ENCODE results near the gene CDC14A. TPM values are rescaled to one million over a fixed set of nuclear protein-coding genes. Genes with fewer than 3 reads are reported as not detected.

CDC14A gene
- total RNA-seq, 1 donor from 2014 or later = 12.9 TPM

GRCh38 chr1:100344774-100345173 lies 7.5 kb upstream of the CDC14A start:
- no peak for TF ChIP-seq CTCF (IDR thresholded peaks at IDR 0.05; ENCODE audit: unreplicated experiment)
- no peaks in the 10 kb centered on the region for H3K36me3 Mint-ChIP-seq (ENCODE audit: low read depth, unreplicated experiment)
- H3K27ac Mint-ChIP-seq (ENCODE audit: unreplicated experiment) = no peak overlapping the region
- H3K4me1 Mint-ChIP-seq (ENCODE audit: unreplicated experiment) = peaks cover 4% of the 10 kb centered on the region
- no peaks in the 10 kb centered on the region for H3K9me3 Mint-ChIP-seq (ENCODE audit: unreplicated experiment)
- no peak for DNase-seq (ENCODE audit: low spot score)
- no peak overlapping the region for H3K4me3 Mint-ChIP-seq (ENCODE audit: unreplicated experiment)
- H3K27me3 Mint-ChIP-seq (ENCODE audit: unreplicated experiment) = peaks cover 1% of the 10 kb centered on the region

- no peak for DNase-seq (ENCODE audit: low spot score)
- H3K4me1 Mint-ChIP-seq (ENCODE audit: unreplicated experiment) = peaks cover 6% of the 10 kb centered on the region
- H3K36me3 Mint-ChIP-seq (ENCODE audit: low read depth, unreplicated experiment) = no peaks in the 10 kb centered on the region
- no peak overlapping the region for H3K4me3 Mint-ChIP-seq (ENCODE audit: unreplicated experiment)
- H3K27ac Mint-ChIP-seq (ENCODE audit: unreplicated experiment) = no peak overlapping the region
- H3K27me3 Mint-ChIP-seq (ENCODE audit: unreplicated experiment) = peaks cover 3% of the 10 kb centered on the region
- no peaks in the 10 kb centered on the region for H3K9me3 Mint-ChIP-seq (ENCODE audit: unreplicated experiment)
- no peak for TF ChIP-seq CTCF (IDR thresholded peaks at IDR 0.05; ENCODE audit: unreplicated experiment)
Measured at GRCh38 chr1:100346387-100346786, 5.9 kb upstream of the CDC14A start.

- Mint-ChIP-seq H3K36me3 (ENCODE audit: low read depth, unreplicated experiment) (no peaks in the 10 kb centered on the region), H3K9me3 (ENCODE audit: unreplicated experiment) (no peaks in the 10 kb centered on the region), H3K4me1 (ENCODE audit: unreplicated experiment) (peaks cover 12% of the 10 kb centered on the region), H3K27me3 (ENCODE audit: unreplicated experiment) (peaks cover 10% of the 10 kb centered on the region), H3K4me3 (ENCODE audit: unreplicated experiment) (no peak overlapping the region), H3K27ac (ENCODE audit: unreplicated experiment) (no peak overlapping the region)
- no peak for DNase-seq (ENCODE audit: low spot score)
- TF ChIP-seq CTCF (IDR thresholded peaks at IDR 0.05; ENCODE audit: unreplicated experiment) = no peak
Measured at GRCh38 chr1:100347009-100347966, 5.0 kb upstream of the CDC14A start.

- H3K27me3 Mint-ChIP-seq (ENCODE audit: unreplicated experiment) = peaks cover 19% of the 10 kb centered on the region
- TF ChIP-seq CTCF (IDR thresholded peaks at IDR 0.05; ENCODE audit: unreplicated experiment) = no peak
- no peak overlapping the region for H3K27ac Mint-ChIP-seq (ENCODE audit: unreplicated experiment)
- H3K9me3 Mint-ChIP-seq (ENCODE audit: unreplicated experiment) = no peaks in the 10 kb centered on the region
- peaks cover 20% of the 10 kb centered on the region for H3K4me1 Mint-ChIP-seq (ENCODE audit: unreplicated experiment)
- H3K36me3 Mint-ChIP-seq (ENCODE audit: low read depth, unreplicated experiment) = peaks cover 5% of the 10 kb centered on the region
- no peak overlapping the region for H3K4me3 Mint-ChIP-seq (ENCODE audit: unreplicated experiment)
- DNase-seq (ENCODE audit: low spot score) = no peak
Measured at GRCh38 chr1:100348549-100349144, 3.7 kb upstream of the CDC14A start.

GRCh38 chr1:100349246-100349645 lies 3.1 kb upstream of the CDC14A start:
- no peak for TF ChIP-seq CTCF (IDR thresholded peaks at IDR 0.05; ENCODE audit: unreplicated experiment)
- H3K27ac Mint-ChIP-seq (ENCODE audit: unreplicated experiment) = no peak overlapping the region

More at GRCh38 chr1:100349246-100349645, 3.1 kb upstream of the CDC14A start:
- DNase-seq (ENCODE audit: low spot score) = no peak
- Mint-ChIP-seq H3K9me3 (ENCODE audit: unreplicated experiment) (no peaks in the 10 kb centered on the region), H3K4me3 (ENCODE audit: unreplicated experiment) (no peak overlapping the region), H3K27me3 (ENCODE audit: unreplicated experiment) (peaks cover 22% of the 10 kb centered on the region), H3K4me1 (ENCODE audit: unreplicated experiment) (peaks cover 22% of the 10 kb centered on the region), H3K36me3 (ENCODE audit: low read depth, unreplicated experiment) (peaks cover 6% of the 10 kb centered on the region)
